ENCODE results near the gene ELP2.
"Not testable (repeated sequence)": the region's sequence is repeated elsewhere in the genome, so short reads cannot be mapped to it uniquely, and the experiment has no call there.

The ELP2 gene

GRCh38 chr18:36160959-36161371, 31.3 kb downstream of the ELP2 start:
- no peak for DNase-seq

GRCh38 chr18:36162981-36163380, 33.3 kb downstream of the ELP2 start:
- DNase-seq = no peak

GRCh38 chr18:36167692-36168218, 38.1 kb downstream of the ELP2 start:
- no peak for DNase-seq

- not testable (repeated sequence) for DNase-seq
Measured at GRCh38 chr18:36168296-36168695, 38.6 kb downstream of the ELP2 start.

GRCh38 chr18:36169938-36170337, 40.2 kb downstream of the ELP2 start:
- no peak for DNase-seq

- DNase-seq = no peak
Measured at GRCh38 chr18:36175481-36175880, 45.8 kb downstream of the ELP2 start.

GRCh38 chr18:36176177-36176584, 46.5 kb downstream of the ELP2 start:
- no peak for DNase-seq

- DNase-seq = no peak
Measured at GRCh38 chr18:36176711-36177110, 47.0 kb downstream of the ELP2 start.

GRCh38 chr18:36177913-36178312, 48.2 kb downstream of the ELP2 start:
- no peak for DNase-seq

- DNase-seq = no peak
Measured at GRCh38 chr18:36179562-36180355, 50.1 kb downstream of the ELP2 start.

GRCh38 chr18:36181441-36181840, 51.7 kb downstream of the ELP2 start:
- no peak for DNase-seq

GRCh38 chr18:36181898-36182506, 52.3 kb downstream of the ELP2 start:
- DNase-seq = no peak

- no peak for DNase-seq
Measured at GRCh38 chr18:36183033-36183432, 53.3 kb downstream of the ELP2 start.

GRCh38 chr18:36183987-36184386, 54.3 kb downstream of the ELP2 start:
- no peak for DNase-seq

- DNase-seq = no peak
Measured at GRCh38 chr18:36185157-36185556, 55.5 kb downstream of the ELP2 start.

GRCh38 chr18:36185901-36186460, 56.3 kb downstream of the ELP2 start:
- DNase-seq = no peak

- no peak for DNase-seq
Measured at GRCh38 chr18:36186461-36187192, 56.9 kb downstream of the ELP2 start.

GRCh38 chr18:36187193-36187825, 57.6 kb downstream of the ELP2 start, which contains the start of gene MOCOS:
TSS of gene MOCOS (plus strand) at chr18:36187497. CDS start at chr18:36187540, 43 bp downstream.
- DNase-seq = no peak

- no peak for DNase-seq
Measured at GRCh38 chr18:36187826-36188721, 58.4 kb downstream of the ELP2 start.

- DNase-seq = no peak
Measured at GRCh38 chr18:36188916-36189315, 59.2 kb downstream of the ELP2 start.

- no peak for DNase-seq
Measured at GRCh38 chr18:36189486-36189885, 59.8 kb downstream of the ELP2 start.

- DNase-seq = no peak
Measured at GRCh38 chr18:36191286-36191685, 61.6 kb downstream of the ELP2 start.
